Neural crest cell (in vitro differentiated cells): Measurements from ENCODE around the gene STK4. TPM values are rescaled to one million over a fixed set of nuclear protein-coding genes. Genes with fewer than 3 reads are reported as not detected.

Experiments used
- DNase-seq: peaks from one replicate; pipeline ENCODE4 v3.0.0; 2021; ENCODE audit warnings: low read depth, mixed read lengths, low spot score
- H3K27ac Mint-ChIP-seq: one replicate; pipeline ENCODE4 v1.8.0; 2021; ENCODE audit warnings: mild to moderate bottlenecking, mixed read lengths; ENCODE audit not compliant: unreplicated experiment
- H3K27me3 Mint-ChIP-seq: 2 replicates; pipeline ENCODE4 v1.8.0; 2021; ENCODE audit warnings: low read depth, mild to moderate bottlenecking, mixed read lengths
- H3K36me3 Mint-ChIP-seq: 2 replicates; pipeline ENCODE4 v1.8.0; 2021; ENCODE audit warnings: low read depth, mild to moderate bottlenecking, mixed read lengths
- H3K4me1 Mint-ChIP-seq: 2 replicates; pipeline ENCODE4 v1.8.0; 2021; ENCODE audit warnings: mixed read lengths
- H3K4me3 Mint-ChIP-seq: one replicate; pipeline ENCODE4 v1.8.0; 2021; ENCODE audit warnings: mild to moderate bottlenecking, mixed read lengths
- H3K9me3 Mint-ChIP-seq: 2 replicates; pipeline ENCODE4 v1.8.0; 2021; ENCODE audit warnings: mixed read lengths
- CTCF ChIP-seq: fragments of 200-600 bp; sonication (generic); conservative IDR thresholded peaks from 2 replicates; pipeline ENCODE4 v1.5.0; 2021; ENCODE audit warnings: antibody characterized with exemption, mild to moderate bottlenecking
- long read RNA-seq: library from polyadenylated mRNA; unstranded; transcript quantifications from one replicate; pipeline ENCODE4 v2.0.0, GENCODE V29; 2020
- total RNA-seq: library from RNA; stranded (reverse); gene quantifications from 2 replicates; pipeline ENCODE4 v1.2.1, GENCODE V29; 2021

The STK4 gene
- 41.2 and 46.4 TPM in 2 replicates for total RNA-seq
- long read RNA-seq, full-length matches to known transcripts, result 10 of 47 reads
- long read RNA-seq, partial matches to known transcripts, result 31 of 47 reads
- long read RNA-seq, other reads (novel, unspliced or antisense), result 6 of 47 reads

GRCh38 chr20:44966030-44966961 is at the start of gene STK4:
STK4 (plus strand) TSS chr20:44966512; CDS start chr20:44966569, 57 bp downstream.
- peak; percentile 56 for TF ChIP-seq CTCF
- Mint-ChIP-seq H3K4me3 (peak within 1 kb of the TSS; percentile 98), H3K9me3 (no peaks in the 10 kb centered on the region), H3K27me3 (no peaks in the 10 kb centered on the region), H3K27ac (peak within 1 kb of the TSS; percentile 98), H3K4me1 (peaks cover 49% of the 10 kb centered on the region), H3K36me3 (no peaks in the 10 kb centered on the region)
- peak; percentile 89 for DNase-seq

- no peaks in the 10 kb centered on the region for H3K27me3 Mint-ChIP-seq
- TF ChIP-seq CTCF, result no peak
- H3K27ac Mint-ChIP-seq, result no peak overlapping the region
- H3K9me3 Mint-ChIP-seq, result no peaks in the 10 kb centered on the region
- no peak for DNase-seq
- H3K4me1 Mint-ChIP-seq, result peaks cover 2% of the 10 kb centered on the region
- peaks cover 7% of the 10 kb centered on the region for H3K36me3 Mint-ChIP-seq
- no peak overlapping the region for H3K4me3 Mint-ChIP-seq
Observed at GRCh38 chr20:44916586-44916985, 49.7 kb upstream of the STK4 start.

GRCh38 chr20:44917399-44917798 is 48.9 kb upstream of the STK4 start:
- Mint-ChIP-seq H3K27ac (no peak overlapping the region), H3K4me3 (no peak overlapping the region), H3K4me1 (no peaks in the 10 kb centered on the region), H3K36me3 (peaks cover 7% of the 10 kb centered on the region), H3K27me3 (no peaks in the 10 kb centered on the region), H3K9me3 (no peaks in the 10 kb centered on the region)
- no peak for DNase-seq
- TF ChIP-seq CTCF, result no peak

- Mint-ChIP-seq H3K4me1 (no peaks in the 10 kb centered on the region), H3K27me3 (no peaks in the 10 kb centered on the region), H3K9me3 (no peaks in the 10 kb centered on the region), H3K27ac (no peak overlapping the region), H3K4me3 (no peak overlapping the region), H3K36me3 (peaks cover 2% of the 10 kb centered on the region)
- TF ChIP-seq CTCF, result no peak
- DNase-seq, result no peak
Observed at GRCh38 chr20:44918342-44918741, 48.0 kb upstream of the STK4 start.

- Mint-ChIP-seq H3K4me3 (no peak overlapping the region), H3K4me1 (no peaks in the 10 kb centered on the region), H3K27ac (no peak overlapping the region), H3K27me3 (no peaks in the 10 kb centered on the region), H3K36me3 (no peaks in the 10 kb centered on the region), H3K9me3 (no peaks in the 10 kb centered on the region)
- no peak for TF ChIP-seq CTCF
- DNase-seq, result no peak
Observed at GRCh38 chr20:44918761-44919160, 47.6 kb upstream of the STK4 start.
